22Rv1 (cell line): ENCODE results near the gene SP100.

ENCODE experiments used
- ZFX ChIP-seq: fragments of 450-650 bp; IDR thresholded peaks from 2 replicates; pipeline ENCODE4 v1.6.1; 2017; ENCODE audit warnings: antibody characterized with exemption, borderline replicate concordance
- TF ChIP-seq, protein P1 (sequence below): fragments of 450-650 bp; IDR thresholded peaks from 2 replicates; pipeline ENCODE4 v1.5.1; 2017; ENCODE audit warnings: mild to moderate bottlenecking

DNA sequence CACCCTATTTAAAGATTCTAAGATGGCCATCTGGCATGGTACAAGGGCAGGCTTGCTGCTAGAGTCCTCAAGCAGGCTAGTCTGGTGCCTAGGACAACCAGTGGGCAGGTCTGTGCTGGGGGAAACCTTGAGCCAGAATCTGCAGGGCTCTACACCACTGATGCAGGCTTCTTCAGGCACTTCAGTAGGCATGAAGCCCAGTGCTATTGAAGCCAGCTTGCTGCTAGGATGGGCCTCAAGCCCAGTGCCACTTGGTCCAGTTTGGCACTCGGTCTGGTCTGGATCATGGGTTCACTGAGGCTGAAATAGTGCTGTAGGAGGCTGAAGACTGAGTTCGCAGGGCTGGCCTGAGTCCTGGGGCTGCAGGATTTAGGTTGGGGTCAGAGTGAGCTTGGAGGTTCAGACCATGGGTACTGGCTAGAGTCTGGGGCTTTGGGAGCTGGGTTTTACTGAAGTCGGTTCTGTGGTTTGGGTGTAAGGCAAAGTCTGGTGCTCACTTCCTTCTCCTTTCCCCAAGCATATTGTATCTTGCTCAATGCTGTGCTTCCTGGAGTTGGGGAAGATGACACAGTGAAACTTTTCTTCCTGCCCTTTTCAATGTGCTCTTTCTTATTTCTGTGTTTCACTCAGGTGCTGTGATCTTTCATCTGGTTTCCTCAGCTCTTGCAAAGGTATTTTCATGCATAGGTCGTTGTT, 41.2 kb downstream of the SP100 start:
- TF ChIP-seq, protein P1, sequence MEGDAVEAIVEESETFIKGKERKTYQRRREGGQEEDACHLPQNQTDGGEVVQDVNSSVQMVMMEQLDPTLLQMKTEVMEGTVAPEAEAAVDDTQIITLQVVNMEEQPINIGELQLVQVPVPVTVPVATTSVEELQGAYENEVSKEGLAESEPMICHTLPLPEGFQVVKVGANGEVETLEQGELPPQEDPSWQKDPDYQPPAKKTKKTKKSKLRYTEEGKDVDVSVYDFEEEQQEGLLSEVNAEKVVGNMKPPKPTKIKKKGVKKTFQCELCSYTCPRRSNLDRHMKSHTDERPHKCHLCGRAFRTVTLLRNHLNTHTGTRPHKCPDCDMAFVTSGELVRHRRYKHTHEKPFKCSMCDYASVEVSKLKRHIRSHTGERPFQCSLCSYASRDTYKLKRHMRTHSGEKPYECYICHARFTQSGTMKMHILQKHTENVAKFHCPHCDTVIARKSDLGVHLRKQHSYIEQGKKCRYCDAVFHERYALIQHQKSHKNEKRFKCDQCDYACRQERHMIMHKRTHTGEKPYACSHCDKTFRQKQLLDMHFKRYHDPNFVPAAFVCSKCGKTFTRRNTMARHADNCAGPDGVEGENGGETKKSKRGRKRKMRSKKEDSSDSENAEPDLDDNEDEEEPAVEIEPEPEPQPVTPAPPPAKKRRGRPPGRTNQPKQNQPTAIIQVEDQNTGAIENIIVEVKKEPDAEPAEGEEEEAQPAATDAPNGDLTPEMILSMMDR: no peak
- TF ChIP-seq ZFX: no peak
